K562 (cell line): Measurements from ENCODE around the gene PLAC9. TPM values are rescaled to one million over a fixed set of nuclear protein-coding genes. Genes with fewer than 3 reads are reported as not detected.
A peak's percentile ranks its signal among the peaks of the same experiment; 100 is the strongest.

Source experiments
- AFF4 ChIP-seq: sonication (generic); formaldehyde crosslinking; IDR thresholded peaks from 2 replicates; pipeline ENCODE4 v1.8.0; 2023; ENCODE audit warnings: mild to moderate bottlenecking, missing genetic modification reagents
- BDP1 ChIP-seq: IDR thresholded peaks from 3 replicates; pipeline ENCODE4 v1.6.1; 2011; ENCODE audit not compliant: insufficient read length, insufficient read depth
- CBFB ChIP-seq: sonication (generic); formaldehyde crosslinking; IDR thresholded peaks from 2 replicates; pipeline ENCODE4 v1.4.0; 2020; ENCODE audit warnings: mild to moderate bottlenecking, missing genetic modification reagents
- CHD4 ChIP-seq: fragments of 200-600 bp; sonication (generic); IDR thresholded peaks from 3 replicates; pipeline ENCODE4 v1.6.1; 2012; ENCODE audit warnings: low read depth, mild to moderate bottlenecking, mixed read lengths, low read length, inconsistent platforms; ENCODE audit not compliant: insufficient read depth, insufficient replicate concordance, poor library complexity, severe bottlenecking
- HNRNPH1 ChIP-seq: fragments of 200-400 bp; formaldehyde crosslinking; optimal IDR thresholded peaks from 2 replicates; pipeline ENCODE3; 2017; ENCODE audit warnings: low read depth, mild to moderate bottlenecking, low read length, moderate library complexity
- MIER1 ChIP-seq: fragments of 450-650 bp; IDR thresholded peaks from 2 replicates; pipeline ENCODE4 v1.6.1; 2016; ENCODE audit warnings: antibody characterized with exemption, mild to moderate bottlenecking, low read depth
- NR1H2 ChIP-seq: sonication (generic); formaldehyde crosslinking; IDR thresholded peaks from 2 replicates; pipeline ENCODE4 v1.4.0; 2020; ENCODE audit warnings: mild to moderate bottlenecking, missing genetic modification reagents
- NR4A1 ChIP-seq, 2 experiments: fragments of 250-450 bp in 1 of 2; fragments of 450-650 bp in 1 of 2; sonication (Bioruptor Pico) in 1 of 2; IDR thresholded peaks; 2 replicates each; pipeline versions ENCODE4 v1.4.0 to v1.6.1; 2016 to 2020; ENCODE audit warnings: mild to moderate bottlenecking in 2 of 2, missing compliant biosample characterization in 1 of 2, missing genetic modification characterization in 1 of 2, moderate library complexity in 1 of 2
- PATZ1 ChIP-seq: fragments of 250-450 bp; sonication (Bioruptor Pico); IDR thresholded peaks from 2 replicates; pipeline ENCODE4 v1.5.0; 2020; ENCODE audit warnings: mild to moderate bottlenecking, borderline replicate concordance
- POLR2H ChIP-seq: IDR thresholded peaks from 2 replicates; pipeline ENCODE4 v1.6.1; 2016; ENCODE audit warnings: missing genetic modification characterization, low read depth, mild to moderate bottlenecking, control low read depth, missing compliant biosample characterization, moderate library complexity
- POLR3A ChIP-seq: IDR thresholded peaks from 2 replicates; pipeline ENCODE4 v1.6.1; 2011; ENCODE audit warnings: borderline replicate concordance, mild to moderate bottlenecking, moderate library complexity; ENCODE audit not compliant: insufficient read length, insufficient read depth; ENCODE audit errors: extremely low read depth
- SIX5 ChIP-seq, 2 experiments: IDR thresholded peaks; 2 replicates each; pipeline ENCODE4 v1.6.1; 2011; ENCODE audit warnings: low read length in 2 of 2, borderline replicate concordance in 1 of 2, low read depth in 1 of 2, mild to moderate bottlenecking in 1 of 2, moderate library complexity in 1 of 2; ENCODE audit not compliant: insufficient read depth in 1 of 2
- TCF3 ChIP-seq: sonication (generic); formaldehyde crosslinking; IDR thresholded peaks from 2 replicates; pipeline ENCODE4 v1.4.0; 2020; ENCODE audit warnings: mild to moderate bottlenecking, missing genetic modification reagents
- ZC3H11A ChIP-seq: IDR thresholded peaks from 2 replicates; pipeline ENCODE4 v1.6.1; 2012; ENCODE audit warnings: low read depth, low read length, improper control_type of control experiment
- ZNF274 ChIP-seq: IDR thresholded peaks from 2 replicates; pipeline ENCODE4 v1.6.1; 2011; ENCODE audit warnings: low read depth, mild to moderate bottlenecking, low read length, moderate library complexity, borderline replicate concordance
- ZNF324 ChIP-seq: fragments of 250-450 bp; sonication (Bioruptor Pico); IDR thresholded peaks from 2 replicates; pipeline ENCODE4 v1.4.0; 2020; ENCODE audit warnings: mild to moderate bottlenecking
- ZNF561 ChIP-seq: fragments of 450-650 bp; formaldehyde crosslinking; conservative IDR thresholded peaks from 2 replicates; pipeline ENCODE4 v1.4.0; 2020; ENCODE audit warnings: mild to moderate bottlenecking, moderate library complexity
- ZSCAN32 ChIP-seq: fragments of 450-650 bp; formaldehyde crosslinking; IDR thresholded peaks from 2 replicates; pipeline ENCODE4 v1.4.0; 2020; ENCODE audit warnings: mild to moderate bottlenecking, moderate library complexity
- polyA plus RNA-seq, 8 experiments: library from polyadenylated mRNA; depleted of rRNA in 4 of 8; stranded (reverse) in 5 of 8; unstranded in 3 of 8; fragments of >200 nt; fragmentation: Nextera tagmentation in 2 of 8; fragmentation: Illumina TruSeq in 1 of 8; extraction: Ambion mirVana in 2 of 8; extraction: Trizol in 1 of 8; gene quantifications; 2 replicates each; pipeline versions ENCODE4 v1.2.1 to v1.2.3, GENCODE V29; 2011 to 2014; ENCODE audit warnings: inconsistent platforms in 1 of 8, missing spikeins in 1 of 8
- total RNA-seq, 7 experiments: library from RNA; depleted of rRNA in 6 of 7; stranded (reverse); fragments of >200 nt in 6 of 7; fragmentation: Illumina TruSeq in 2 of 7; extraction: Trizol in 2 of 7; gene quantifications; 2 replicates each; pipeline versions ENCODE4 v1.2.1 to v1.2.3, GENCODE V29; 2011 to 2021; ENCODE audit warnings: low replicate concordance in 1 of 7
- TF ChIP-seq, protein P1 (sequence below): IDR thresholded peaks from 2 replicates; pipeline ENCODE4 v1.6.1; 2014; ENCODE audit warnings: antibody characterized with exemption
- TF ChIP-seq, protein P2 (sequence below): fragments of 250-450 bp; sonication (Bioruptor Pico); IDR thresholded peaks from 2 replicates; pipeline ENCODE4 v1.5.0; 2021

PLAC9 gene
- total and polyA plus RNA-seq, 9 of the 15 experiments (the other 6 are each of a cell fraction or from before 2014, with no cell fraction given) = not detected

DNA sequence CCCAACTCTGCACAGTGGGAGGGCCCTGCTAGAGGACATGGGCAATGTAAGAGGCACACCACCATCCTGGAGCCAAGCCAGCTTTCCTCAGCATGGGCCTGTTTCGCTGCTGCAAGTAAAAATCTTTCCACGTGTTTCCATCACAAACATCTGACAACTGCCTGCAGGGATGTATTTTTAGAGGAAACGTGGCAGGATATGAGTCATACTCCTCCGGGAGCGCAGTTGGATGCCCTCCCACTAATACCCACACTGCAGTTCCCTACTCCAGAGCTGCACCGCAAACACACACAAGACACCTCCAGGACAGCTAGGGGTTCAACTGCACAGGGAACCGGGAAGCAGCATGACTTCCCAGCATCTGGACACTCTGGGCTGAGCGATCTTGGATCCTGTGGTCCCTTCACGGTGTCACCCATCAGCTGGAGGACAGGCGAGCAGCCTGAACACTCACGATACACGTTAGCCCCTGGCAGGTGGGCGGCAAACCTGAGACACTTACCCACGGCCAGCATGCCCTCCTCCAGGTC lies 26.1 kb downstream of the PLAC9 start (continued):
- TF ChIP-seq NR1H2 (CRISPR knock-in tag) = no peak
- no peak for TF ChIP-seq MIER1
- TF ChIP-seq POLR3A = no peak
- TF ChIP-seq TCF3 (CRISPR knock-in tag) = peak; percentile 3; the same call in 1 of the 2 replicates
- TF ChIP-seq NR4A1 (CRISPR knock-in tag; IDR thresholded peaks at IDR 0.05) = no peak
- no peak for TF ChIP-seq NR4A1 (tag; IDR thresholded peaks at IDR 0.05)
- TF ChIP-seq ZNF561 (CRISPR knock-in tag) = no peak
- TF ChIP-seq, protein P1, sequence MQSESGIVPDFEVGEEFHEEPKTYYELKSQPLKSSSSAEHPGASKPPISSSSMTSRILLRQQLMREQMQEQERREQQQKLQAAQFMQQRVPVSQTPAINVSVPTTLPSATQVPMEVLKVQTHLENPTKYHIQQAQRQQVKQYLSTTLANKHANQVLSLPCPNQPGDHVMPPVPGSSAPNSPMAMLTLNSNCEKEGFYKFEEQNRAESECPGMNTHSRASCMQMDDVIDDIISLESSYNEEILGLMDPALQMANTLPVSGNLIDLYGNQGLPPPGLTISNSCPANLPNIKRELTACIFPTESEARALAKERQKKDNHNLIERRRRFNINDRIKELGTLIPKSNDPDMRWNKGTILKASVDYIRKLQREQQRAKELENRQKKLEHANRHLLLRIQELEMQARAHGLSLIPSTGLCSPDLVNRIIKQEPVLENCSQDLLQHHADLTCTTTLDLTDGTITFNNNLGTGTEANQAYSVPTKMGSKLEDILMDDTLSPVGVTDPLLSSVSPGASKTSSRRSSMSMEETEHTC = no peak
- TF ChIP-seq PATZ1 (CRISPR knock-in tag) = no peak
- TF ChIP-seq SIX5 (IDR thresholded peaks at IDR 0.05; ENCODE audit: borderline replicate concordance in 1 of 2, insufficient read depth in 1 of 2, low read depth in 1 of 2, low read length in 2 of 2) = no peak
- TF ChIP-seq POLR2H (tag) = no peak
- TF ChIP-seq CHD4 = no peak
- TF ChIP-seq CBFB (CRISPR knock-in tag) = no peak
- no peak for TF ChIP-seq ZNF324 (CRISPR knock-in tag)
- no peak for TF ChIP-seq ZSCAN32 (CRISPR knock-in tag)
- no peak for TF ChIP-seq ZC3H11A
- no peak for TF ChIP-seq ZNF274
- TF ChIP-seq, protein P2, sequence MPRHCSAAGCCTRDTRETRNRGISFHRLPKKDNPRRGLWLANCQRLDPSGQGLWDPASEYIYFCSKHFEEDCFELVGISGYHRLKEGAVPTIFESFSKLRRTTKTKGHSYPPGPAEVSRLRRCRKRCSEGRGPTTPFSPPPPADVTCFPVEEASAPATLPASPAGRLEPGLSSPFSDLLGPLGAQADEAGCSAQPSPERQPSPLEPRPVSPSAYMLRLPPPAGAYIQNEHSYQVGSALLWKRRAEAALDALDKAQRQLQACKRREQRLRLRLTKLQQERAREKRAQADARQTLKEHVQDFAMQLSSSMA = no peak
- TF ChIP-seq BDP1 = no peak
- no peak for TF ChIP-seq AFF4 (CRISPR knock-in tag)
- no peak for TF ChIP-seq HNRNPH1
